Thyroid gland (tissue), 4 donors: Measurements from ENCODE around the gene MRGPRX1.

Source experiments
- POLR2A ChIP-seq, 2 donors: fragments of 450-650 bp; IDR thresholded peaks; one replicate each; pipeline ENCODE4 v1.6.1; 2017; ENCODE audit warnings: antibody characterized with exemption in 2 of 2, mild to moderate bottlenecking in 2 of 2, moderate library complexity in 1 of 2
- TF ChIP-seq, protein P1 (sequence below), 6 experiments: fragments of 200-600 bp in 3 of 6; fragments of 450-650 bp in 3 of 6; sonication (generic) in 3 of 6; IDR thresholded peaks; one replicate each; pipeline ENCODE4 v1.5.1; 2016 to 2019; ENCODE audit warnings: antibody characterized with exemption in 6 of 6, mild to moderate bottlenecking in 2 of 6, inconsistent platforms in 1 of 6, moderate library complexity in 1 of 6

DNA sequence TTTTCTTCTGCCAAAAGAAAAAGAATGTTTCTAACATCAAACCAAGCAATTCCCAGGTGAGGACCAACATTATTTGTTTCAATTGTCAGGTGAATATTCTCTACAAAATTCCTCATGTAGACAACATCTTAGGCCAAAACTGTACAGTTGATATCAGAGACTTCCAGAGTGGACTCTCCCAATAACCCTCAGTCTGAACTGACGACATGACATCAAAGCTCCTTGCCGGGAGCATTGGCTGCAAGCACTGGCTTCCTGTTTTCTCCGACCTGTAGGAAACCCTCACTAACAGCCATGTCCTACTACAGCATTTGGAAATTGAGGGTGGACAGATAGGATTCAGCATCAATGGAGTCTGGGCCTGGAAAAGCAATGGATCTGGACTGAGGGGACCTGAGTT lies 30.5 kb upstream of the MRGPRX1 start:
- TF ChIP-seq, protein P1, sequence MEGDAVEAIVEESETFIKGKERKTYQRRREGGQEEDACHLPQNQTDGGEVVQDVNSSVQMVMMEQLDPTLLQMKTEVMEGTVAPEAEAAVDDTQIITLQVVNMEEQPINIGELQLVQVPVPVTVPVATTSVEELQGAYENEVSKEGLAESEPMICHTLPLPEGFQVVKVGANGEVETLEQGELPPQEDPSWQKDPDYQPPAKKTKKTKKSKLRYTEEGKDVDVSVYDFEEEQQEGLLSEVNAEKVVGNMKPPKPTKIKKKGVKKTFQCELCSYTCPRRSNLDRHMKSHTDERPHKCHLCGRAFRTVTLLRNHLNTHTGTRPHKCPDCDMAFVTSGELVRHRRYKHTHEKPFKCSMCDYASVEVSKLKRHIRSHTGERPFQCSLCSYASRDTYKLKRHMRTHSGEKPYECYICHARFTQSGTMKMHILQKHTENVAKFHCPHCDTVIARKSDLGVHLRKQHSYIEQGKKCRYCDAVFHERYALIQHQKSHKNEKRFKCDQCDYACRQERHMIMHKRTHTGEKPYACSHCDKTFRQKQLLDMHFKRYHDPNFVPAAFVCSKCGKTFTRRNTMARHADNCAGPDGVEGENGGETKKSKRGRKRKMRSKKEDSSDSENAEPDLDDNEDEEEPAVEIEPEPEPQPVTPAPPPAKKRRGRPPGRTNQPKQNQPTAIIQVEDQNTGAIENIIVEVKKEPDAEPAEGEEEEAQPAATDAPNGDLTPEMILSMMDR (IDR thresholded peaks at IDR 0.05) = no peak
- no peak for TF ChIP-seq POLR2A (IDR thresholded peaks at IDR 0.05)
